Measurements from ENCODE around the gene FGF2.

DNA sequence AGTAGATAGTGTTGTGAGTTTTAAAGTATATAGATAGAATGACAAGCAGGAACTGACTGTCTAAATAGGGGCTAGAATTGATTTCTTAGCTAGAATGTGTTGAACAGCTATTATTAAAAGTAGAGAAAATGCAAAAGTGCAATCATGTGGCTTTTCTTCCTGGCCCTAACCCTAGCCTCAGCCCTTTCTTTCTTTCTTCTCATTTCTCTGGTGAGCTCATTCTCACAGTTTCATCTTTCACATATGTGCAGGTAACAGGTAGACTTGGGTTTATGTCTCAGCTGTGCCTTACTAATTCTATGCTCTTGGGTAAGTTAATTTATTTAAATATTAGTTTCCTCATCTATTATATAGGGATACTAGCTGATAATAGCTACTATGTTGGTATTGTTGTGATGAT is 24.9 kb downstream of the FGF2 start:
- TF ChIP-seq POLR2A (IDR thresholded peaks at IDR 0.05), result no peak
- TF ChIP-seq, protein P1, sequence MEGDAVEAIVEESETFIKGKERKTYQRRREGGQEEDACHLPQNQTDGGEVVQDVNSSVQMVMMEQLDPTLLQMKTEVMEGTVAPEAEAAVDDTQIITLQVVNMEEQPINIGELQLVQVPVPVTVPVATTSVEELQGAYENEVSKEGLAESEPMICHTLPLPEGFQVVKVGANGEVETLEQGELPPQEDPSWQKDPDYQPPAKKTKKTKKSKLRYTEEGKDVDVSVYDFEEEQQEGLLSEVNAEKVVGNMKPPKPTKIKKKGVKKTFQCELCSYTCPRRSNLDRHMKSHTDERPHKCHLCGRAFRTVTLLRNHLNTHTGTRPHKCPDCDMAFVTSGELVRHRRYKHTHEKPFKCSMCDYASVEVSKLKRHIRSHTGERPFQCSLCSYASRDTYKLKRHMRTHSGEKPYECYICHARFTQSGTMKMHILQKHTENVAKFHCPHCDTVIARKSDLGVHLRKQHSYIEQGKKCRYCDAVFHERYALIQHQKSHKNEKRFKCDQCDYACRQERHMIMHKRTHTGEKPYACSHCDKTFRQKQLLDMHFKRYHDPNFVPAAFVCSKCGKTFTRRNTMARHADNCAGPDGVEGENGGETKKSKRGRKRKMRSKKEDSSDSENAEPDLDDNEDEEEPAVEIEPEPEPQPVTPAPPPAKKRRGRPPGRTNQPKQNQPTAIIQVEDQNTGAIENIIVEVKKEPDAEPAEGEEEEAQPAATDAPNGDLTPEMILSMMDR (IDR thresholded peaks at IDR 0.05), result no peak
